ENCODE data around the gene TTLL13. TPM values are rescaled to one million over a fixed set of nuclear protein-coding genes. Genes with fewer than 3 reads are reported as not detected.
A peak's percentile ranks its signal among the peaks of the same experiment; 100 is the strongest.

TTLL13 gene
- polyA plus RNA-seq, 1 of the 3 experiments (the other 2 are of a cell fraction) = 0.03 TPM

DNA sequence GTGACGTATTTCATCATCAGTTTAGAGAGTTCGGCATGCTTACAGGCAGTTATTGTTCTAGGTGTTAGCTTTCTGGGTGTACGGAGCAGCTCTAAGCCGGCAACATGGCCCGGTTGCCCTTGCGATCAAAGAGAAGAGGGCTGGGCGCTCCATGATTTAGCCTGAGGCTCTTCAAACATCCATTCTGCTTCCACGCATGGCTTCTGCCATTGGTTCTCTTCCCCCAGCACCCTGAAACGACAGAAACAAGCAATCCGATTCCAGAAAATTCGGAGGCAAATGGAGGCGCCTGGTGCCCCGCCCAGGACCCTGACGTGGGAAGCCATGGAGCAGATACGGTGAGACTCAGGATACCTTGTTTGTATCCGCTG lies 16.7 kb downstream of the TTLL13 start:
- Histone ChIP-seq H3K79me2 (ENCODE audit: insufficient read depth) (peaks cover 55% of the 10 kb centered on the region), H2AFZ (ENCODE audit: low read depth) (peak overlapping the region; percentile 88), H4K20me1 (ENCODE audit: insufficient read depth) (peaks cover 40% of the 10 kb centered on the region), H3K9me3 (no peaks in the 10 kb centered on the region), H3K27me3 (ENCODE audit: insufficient read depth) (no peaks in the 10 kb centered on the region), H3K9ac (peak overlapping the region; percentile 85), H3F3A (replicated peaks; ENCODE audit: insufficient read depth) (peaks cover 10% of the 10 kb centered on the region), H3K36me3 (replicated peaks in 1 of 2; ENCODE audit: control insufficient read depth in 1 of 2, insufficient read depth in 2 of 2, low read length in 1 of 2) (peaks cover 25 to 42% of the 10 kb centered on the region in 2 experiments), H3K9me2 (no peaks in the 10 kb centered on the region), H3K4me2 (peak overlapping the region; percentile 99), H3K4me1 (ENCODE audit: control insufficient read depth in 1 of 2, insufficient read depth in 2 of 2, low read depth in 1 of 2, low read length in 1 of 2) (peaks cover 14 to 15% of the 10 kb centered on the region in 2 experiments; a peak in 3 of 4 replicates), H3K27ac (ENCODE audit: low read depth in 2 of 2, low read length in 1 of 2) (peak overlapping the region; percentile 92 to 95), H3K4me3 (ENCODE audit: low read depth in 2 of 2, low read length in 1 of 2) (peak overlapping the region; percentile 69 to 94)
- ChIA-PET POLR2A (interaction anchor here (0.6 to 1.1 kb wide), 4 partner anchors 17 to 123 kb away, joined by 3 to 8 read pairs (median 3); partner anchors contain the start of genes SEMA4B and TTLL13), CTCF (interaction anchor here (0.7 to 1.0 kb wide), 4 partner anchors 14 to 48 kb away, joined by 3 to 4 read pairs (median 4); partner anchors contain the start of gene TTLL13)
- TF ChIP-seq FOSL2 (IDR thresholded peaks at IDR 0.05; ENCODE audit: borderline replicate concordance, low read depth) (no peak), SIN3A (IDR thresholded peaks at IDR 0.05; ENCODE audit: borderline replicate concordance, low read depth, low read length) (no peak), MEF2A (IDR thresholded peaks at IDR 0.05; ENCODE audit: borderline replicate concordance, low read depth) (no peak), SMC3 (IDR thresholded peaks at IDR 0.05; ENCODE audit: low read depth, low read length) (no peak), EP300 (IDR thresholded peaks at IDR 0.05; ENCODE audit: borderline replicate concordance in 1 of 2, low read depth in 1 of 2, low read length in 1 of 2) (0 out of 4 replicates have a peak, but pooled peaks of 1 of the 2 experiments have one; percentile 27), RFX5 (IDR thresholded peaks at IDR 0.05; ENCODE audit: low read length) (no peak), GATA2 (CRISPR knock-in tag; IDR thresholded peaks at IDR 0.05) (no peak), USF1 (IDR thresholded peaks at IDR 0.05; ENCODE audit: borderline replicate concordance, low read depth) (no peak), MXI1 (IDR thresholded peaks at IDR 0.05; ENCODE audit: low read depth, low read length) (peak; percentile 59)
- DNase-seq = peak; percentile 72
- under 1% methylated on average over 14 of the region's 16 CpGs for WGBS (ENCODE audit: low lambda C conversion rate)

DNA sequence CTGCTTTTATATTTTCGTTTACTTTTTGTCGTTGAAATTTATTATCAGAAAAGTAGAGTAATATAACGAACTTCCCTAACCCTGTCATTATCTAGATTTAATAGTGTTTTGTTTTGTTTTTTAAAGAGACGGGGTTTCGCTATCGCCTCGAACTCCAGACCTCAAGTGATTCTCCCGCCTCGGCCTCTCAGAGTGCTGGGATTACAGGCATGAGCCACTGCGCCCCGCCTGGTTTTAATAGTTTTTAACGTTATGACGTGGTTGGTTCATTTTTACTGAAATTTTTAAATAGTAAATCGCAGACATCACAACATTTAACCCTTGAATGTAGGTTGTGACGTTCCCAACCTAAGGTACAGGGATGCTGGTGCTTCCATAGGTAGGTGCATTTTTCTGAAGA lies 17.1 kb downstream of the TTLL13 start:
- WGBS (ENCODE audit: low lambda C conversion rate) = 10% methylated on average over 15 of the region's 15 CpGs
- Histone ChIP-seq H3K27ac (ENCODE audit: low read depth in 2 of 2, low read length in 1 of 2) (peak overlapping the region; percentile 92 to 95), H3K79me2 (ENCODE audit: insufficient read depth) (peaks cover 60% of the 10 kb centered on the region), H3K9ac (peak overlapping the region; percentile 85), H4K20me1 (ENCODE audit: insufficient read depth) (peaks cover 45% of the 10 kb centered on the region), H2AFZ (ENCODE audit: low read depth) (peak overlapping the region; percentile 88), H3K4me1 (ENCODE audit: control insufficient read depth in 1 of 2, insufficient read depth in 2 of 2, low read depth in 1 of 2, low read length in 1 of 2) (peaks cover 14 to 15% of the 10 kb centered on the region in 2 experiments; a peak in 3 of 4 replicates), H3K4me2 (peak overlapping the region; percentile 99), H3K27me3 (ENCODE audit: insufficient read depth) (no peaks in the 10 kb centered on the region), H3K9me3 (no peaks in the 10 kb centered on the region), H3F3A (replicated peaks; ENCODE audit: insufficient read depth) (peaks cover 10% of the 10 kb centered on the region), H3K36me3 (replicated peaks in 1 of 2; ENCODE audit: control insufficient read depth in 1 of 2, insufficient read depth in 2 of 2, low read length in 1 of 2) (peaks cover 29 to 46% of the 10 kb centered on the region in 2 experiments), H3K9me2 (no peaks in the 10 kb centered on the region), H3K4me3 (ENCODE audit: low read depth in 2 of 2, low read length in 1 of 2) (peak overlapping the region; percentile 69 to 94)
- ChIA-PET CTCF (interaction anchor here (0.8 kb wide), 1 partner anchor 33 kb away, joined by 4 read pairs; the partner anchor contains the start of genes CIB1 and GDPGP1), POLR2A (interaction anchor here (0.9 to 1.1 kb wide), 2 partner anchors 17 to 123 kb away, joined by 3 to 8 read pairs; partner anchors contain the start of gene TTLL13)
- no peak for DNase-seq
- TF ChIP-seq REST (IDR thresholded peaks at IDR 0.05; ENCODE audit: low read depth, low read length) (no peak), GATA2 (CRISPR knock-in tag; IDR thresholded peaks at IDR 0.05) (no peak), MEF2A (IDR thresholded peaks at IDR 0.05; ENCODE audit: borderline replicate concordance, low read depth) (no peak), USF2 (IDR thresholded peaks at IDR 0.05; ENCODE audit: borderline replicate concordance, low read depth, low read length) (no peak), GABPA (IDR thresholded peaks at IDR 0.05; ENCODE audit: low read depth) (no peak), RAD21 (IDR thresholded peaks at IDR 0.05; ENCODE audit: low read length) (no peak), FOXM1 (IDR thresholded peaks at IDR 0.05; ENCODE audit: low read depth) (no peak), RXRA (IDR thresholded peaks at IDR 0.05; ENCODE audit: borderline replicate concordance, low read depth) (no peak), SIN3A (IDR thresholded peaks at IDR 0.05; ENCODE audit: borderline replicate concordance, low read depth, low read length) (no peak), ELF1 (IDR thresholded peaks at IDR 0.05) (no peak), FOXJ3 (CRISPR knock-in tag; IDR thresholded peaks at IDR 0.05) (no peak), NRF1 (IDR thresholded peaks at IDR 0.05; ENCODE audit: low read depth, low read length) (no peak), RCOR1 (IDR thresholded peaks at IDR 0.05; ENCODE audit: low read length) (no peak), YY1 (IDR thresholded peaks at IDR 0.05; ENCODE audit: low read depth) (no peak), FOSL2 (IDR thresholded peaks at IDR 0.05; ENCODE audit: borderline replicate concordance, low read depth) (no peak), CHD2 (IDR thresholded peaks at IDR 0.05; ENCODE audit: low read length, partially characterized antibody) (no peak)
- TF ChIP-seq, protein P1, sequence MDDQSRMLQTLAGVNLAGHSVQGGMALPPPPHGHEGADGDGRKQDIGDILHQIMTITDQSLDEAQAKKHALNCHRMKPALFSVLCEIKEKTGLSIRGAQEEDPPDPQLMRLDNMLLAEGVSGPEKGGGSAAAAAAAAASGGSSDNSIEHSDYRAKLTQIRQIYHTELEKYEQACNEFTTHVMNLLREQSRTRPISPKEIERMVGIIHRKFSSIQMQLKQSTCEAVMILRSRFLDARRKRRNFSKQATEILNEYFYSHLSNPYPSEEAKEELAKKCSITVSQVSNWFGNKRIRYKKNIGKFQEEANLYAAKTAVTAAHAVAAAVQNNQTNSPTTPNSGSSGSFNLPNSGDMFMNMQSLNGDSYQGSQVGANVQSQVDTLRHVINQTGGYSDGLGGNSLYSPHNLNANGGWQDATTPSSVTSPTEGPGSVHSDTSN (IDR thresholded peaks at IDR 0.05) = no peak
